WTC11 (cell line): ENCODE measurements around the gene MDN1. TPM values are rescaled to one million over a fixed set of nuclear protein-coding genes. Genes with fewer than 3 reads are reported as not detected.

Experiments used
- ATAC-seq: fragments of 200-7000 bp; cut with Tn5 transposase; 2 replicates; pipeline ENCODE4 v1.10.0; 2021; ENCODE audit warnings: mild to moderate bottlenecking, moderate library complexity
- CTCF ChIA-PET: fragments of 300-600 bp; sonication (Branson Sonifier 250); formaldehyde crosslinking; loops from one replicate; lab custom pipeline; 2021; ENCODE audit warnings: antibody characterized with exemption; lab: Charles Lee
- POLR2A ChIA-PET: fragments of 350-600 bp; sonication (Branson Sonifier 250); formaldehyde crosslinking; loops from one replicate; lab custom pipeline; 2021; ENCODE audit warnings: antibody characterized with exemption; lab: Charles Lee
- DNase-seq: peaks from one replicate; pipeline ENCODE4 v3.0.0; 2021; ENCODE audit warnings: low spot score
- H3K27ac Mint-ChIP-seq: 2 replicates; pipeline ENCODE4 v1.8.0; 2021; ENCODE audit warnings: mixed read lengths
- H3K27me3 Mint-ChIP-seq: 2 replicates; pipeline ENCODE4 v1.8.0; 2021; ENCODE audit warnings: low read depth, mild to moderate bottlenecking, moderate library complexity, mixed read lengths
- H3K36me3 Mint-ChIP-seq: 2 replicates; pipeline ENCODE4 v1.8.0; 2021; ENCODE audit warnings: mixed read lengths
- H3K4me1 Mint-ChIP-seq: 2 replicates; pipeline ENCODE4 v1.8.0; 2022; ENCODE audit warnings: mixed read lengths
- H3K4me3 Mint-ChIP-seq: 2 replicates; pipeline ENCODE4 v1.8.0; 2021; ENCODE audit warnings: mild to moderate bottlenecking, moderate library complexity, mixed read lengths
- H3K9me3 Mint-ChIP-seq: 2 replicates; pipeline ENCODE4 v1.8.0; 2021; ENCODE audit warnings: mixed read lengths
- CREM ChIP-seq: sonication (generic); formaldehyde crosslinking; IDR thresholded peaks from 2 replicates; pipeline ENCODE4 v1.8.1; 2022; ENCODE audit warnings: mild to moderate bottlenecking, missing genetic modification reagents, moderate library complexity
- CTCF ChIP-seq: fragments of 200-600 bp; IDR thresholded peaks from 2 replicates; pipeline ENCODE4 v1.8.0; 2022; ENCODE audit warnings: antibody characterized with exemption
- E2F5 ChIP-seq: sonication (generic); formaldehyde crosslinking; IDR thresholded peaks from 2 replicates; pipeline ENCODE4 v1.8.1; 2022; ENCODE audit warnings: mild to moderate bottlenecking, moderate library complexity, missing genetic modification reagents
- ERG ChIP-seq: fragments of 250-450 bp; sonication (Bioruptor Pico); IDR thresholded peaks from 2 replicates; pipeline ENCODE4 v1.8.0; 2021; ENCODE audit warnings: mild to moderate bottlenecking
- FOXJ3 ChIP-seq: sonication (generic); formaldehyde crosslinking; IDR thresholded peaks from 2 replicates; pipeline ENCODE4 v1.9.0; 2021; ENCODE audit warnings: missing genetic modification reagents, mild to moderate bottlenecking, borderline replicate concordance
- FOXP4 ChIP-seq: sonication (generic); formaldehyde crosslinking; IDR thresholded peaks from 2 replicates; pipeline ENCODE4 v1.8.0; 2022; ENCODE audit warnings: mild to moderate bottlenecking, missing genetic modification reagents
- JAZF1 ChIP-seq: fragments of 250-450 bp; sonication (Bioruptor Pico); IDR thresholded peaks from 2 replicates; pipeline ENCODE4 v1.9.0; 2021; ENCODE audit warnings: moderate library complexity, mild to moderate bottlenecking, inconsistent platforms
- MAX ChIP-seq: sonication (generic); formaldehyde crosslinking; IDR thresholded peaks from 2 replicates; pipeline ENCODE4 v1.8.0; 2022; ENCODE audit warnings: mild to moderate bottlenecking, missing genetic modification reagents
- MLX ChIP-seq: sonication (generic); formaldehyde crosslinking; IDR thresholded peaks from 2 replicates; pipeline ENCODE4 v1.8.1; 2023; ENCODE audit warnings: mild to moderate bottlenecking, missing genetic modification reagents, moderate library complexity
- MYBL2 ChIP-seq: sonication (generic); formaldehyde crosslinking; IDR thresholded peaks from 2 replicates; pipeline ENCODE4 v1.8.1; 2023; ENCODE audit warnings: mild to moderate bottlenecking, moderate library complexity, missing genetic modification reagents
- NFATC4 ChIP-seq: fragments of 250-450 bp; sonication (Bioruptor Pico); IDR thresholded peaks from 2 replicates; pipeline ENCODE4 v1.9.0; 2021; ENCODE audit warnings: mild to moderate bottlenecking
- NR2C2 ChIP-seq: sonication (generic); formaldehyde crosslinking; IDR thresholded peaks from 2 replicates; pipeline ENCODE4 v1.8.0; 2022; ENCODE audit warnings: mild to moderate bottlenecking, missing genetic modification reagents
- NR3C1 ChIP-seq: sonication (generic); formaldehyde crosslinking; conservative IDR thresholded peaks from 2 replicates; pipeline ENCODE4 v1.8.1; 2023; ENCODE audit warnings: low read depth, mild to moderate bottlenecking, missing genetic modification reagents
- PREB ChIP-seq: sonication (generic); formaldehyde crosslinking; IDR thresholded peaks from 2 replicates; pipeline ENCODE4 v1.8.1; 2022; ENCODE audit warnings: mild to moderate bottlenecking, missing genetic modification reagents, moderate library complexity, borderline replicate concordance
- RELA ChIP-seq: sonication (generic); formaldehyde crosslinking; IDR thresholded peaks from 2 replicates; pipeline ENCODE4 v1.8.1; 2022; ENCODE audit warnings: missing genetic modification reagents, mild to moderate bottlenecking, borderline replicate concordance
- RORB ChIP-seq: fragments of 250-450 bp; sonication (Bioruptor Pico); IDR thresholded peaks from 2 replicates; pipeline ENCODE4 v1.9.0; 2021; ENCODE audit warnings: mild to moderate bottlenecking
- SMAD4 ChIP-seq: sonication (generic); formaldehyde crosslinking; IDR thresholded peaks from 2 replicates; pipeline ENCODE4 v1.8.0; 2022; ENCODE audit warnings: mild to moderate bottlenecking, missing genetic modification reagents
- TEAD4 ChIP-seq: sonication (generic); formaldehyde crosslinking; IDR thresholded peaks from 2 replicates; pipeline ENCODE4 v1.8.0; 2022; ENCODE audit warnings: mild to moderate bottlenecking, missing genetic modification reagents
- USF1 ChIP-seq: sonication (generic); formaldehyde crosslinking; IDR thresholded peaks from 2 replicates; pipeline ENCODE4 v1.8.0; 2022; ENCODE audit warnings: mild to moderate bottlenecking, missing genetic modification reagents
- ZNF263 ChIP-seq: sonication (generic); formaldehyde crosslinking; IDR thresholded peaks from 2 replicates; pipeline ENCODE4 v1.8.1; 2022; ENCODE audit warnings: low read depth, mild to moderate bottlenecking, moderate library complexity, missing genetic modification reagents
- total RNA-seq: library from RNA; stranded (reverse); gene quantifications from 3 replicates; pipeline ENCODE4 v1.2.3, GENCODE V29; 2021

MDN1 gene
- total RNA-seq, 1 experiment from 2014 or later: 195 TPM

- Mint-ChIP-seq H3K27me3 (no peaks in the 10 kb centered on the region), H3K36me3 (peaks cover 87% of the 10 kb centered on the region)
- no peak for TF ChIP-seq CTCF
- TF ChIP-seq, all 79 proteins: peak for 0
- ChIA-PET CTCF (no interaction called here), POLR2A (no interaction called here)
- no peak overlapping the region for H3K4me3 Mint-ChIP-seq
- DNase-seq: no peak
- H3K9me3 Mint-ChIP-seq: no peaks in the 10 kb centered on the region
- H3K4me1 Mint-ChIP-seq: no peaks in the 10 kb centered on the region
- H3K27ac Mint-ChIP-seq: no peak overlapping the region; the same call in 1 of the 2 replicates
- no peak for ATAC-seq
Measured at GRCh38 chr6:89655122-89655521, 164.5 kb downstream of the MDN1 start.

- H3K36me3 Mint-ChIP-seq: peaks cover 90% of the 10 kb centered on the region
- H3K4me1 Mint-ChIP-seq: no peaks in the 10 kb centered on the region
- no peak overlapping the region for H3K4me3 Mint-ChIP-seq
- H3K27me3 Mint-ChIP-seq: no peaks in the 10 kb centered on the region
- no peaks in the 10 kb centered on the region for H3K9me3 Mint-ChIP-seq
- no peak overlapping the region for H3K27ac Mint-ChIP-seq
- no peak for ATAC-seq
- CTCF ChIA-PET: no interaction called here
- DNase-seq: no peak
- no peak for TF ChIP-seq NR3C1
- TF ChIP-seq RORB (CRISPR knock-in tag): no peak
- no peak for TF ChIP-seq FOXP4 (CRISPR knock-in tag)
- no peak for TF ChIP-seq TEAD4 (CRISPR knock-in tag)
- TF ChIP-seq USF1 (CRISPR knock-in tag): no peak
- TF ChIP-seq MYBL2: no peak
- no peak for TF ChIP-seq RELA
- TF ChIP-seq MAX: no peak
- no peak for TF ChIP-seq PREB (CRISPR knock-in tag)
- no peak for TF ChIP-seq SMAD4 (CRISPR knock-in tag)
- no peak for TF ChIP-seq ZNF263
- no peak for TF ChIP-seq NFATC4 (CRISPR knock-in tag)
- TF ChIP-seq JAZF1 (CRISPR knock-in tag): no peak
- no peak for TF ChIP-seq FOXJ3 (CRISPR knock-in tag)
- no peak for TF ChIP-seq CREM (CRISPR knock-in tag)
- no peak for TF ChIP-seq NR2C2
- TF ChIP-seq ERG: no peak
- TF ChIP-seq MLX: no peak
- no peak for TF ChIP-seq E2F5 (CRISPR knock-in tag)
- POLR2A ChIA-PET: no interaction called here
Measured at GRCh38 chr6:89650579-89650978, 169.0 kb downstream of the MDN1 start.
